K562 (cell line): ENCODE results near the gene NEU1. TPM values are rescaled to one million over a fixed set of nuclear protein-coding genes. Genes with fewer than 3 reads are reported as not detected.

Experiments used
- CEBPG ChIP-seq, 3 experiments: fragments of 200-800 bp in 1 of 3; sonication (Bioruptor generic) in 1 of 3; sonication (generic) in 1 of 3; formaldehyde crosslinking in 1 of 3; IDR thresholded peaks in 2 of 3; conservative IDR thresholded peaks in 1 of 3; 2 replicates each; pipeline versions ENCODE4 v1.6.1 to v1.8.0; 2016 to 2022; ENCODE audit warnings: missing compliant biosample characterization in 2 of 3, missing genetic modification characterization in 2 of 3, mild to moderate bottlenecking in 1 of 3, missing genetic modification reagents in 1 of 3
- CHD1 ChIP-seq: fragments of 200-600 bp; sonication (generic); IDR thresholded peaks from one replicate; pipeline ENCODE4 v1.6.1; 2012; ENCODE audit warnings: mild to moderate bottlenecking, moderate library complexity, low read length, inconsistent platforms
- CSDE1 ChIP-seq, 2 experiments: fragments of 450-650 bp; IDR thresholded peaks; 2 replicates each; pipeline ENCODE4 v1.6.1; 2016; ENCODE audit warnings: mild to moderate bottlenecking in 1 of 2
- CTBP1 ChIP-seq: fragments of 450-650 bp; IDR thresholded peaks from 2 replicates; pipeline ENCODE4 v1.6.1; 2016; ENCODE audit warnings: borderline replicate concordance
- GTF2B ChIP-seq: IDR thresholded peaks from 2 replicates; pipeline ENCODE4 v1.6.1; 2011; ENCODE audit not compliant: insufficient read length; ENCODE audit errors: extremely low read depth
- HMGN3 ChIP-seq: IDR thresholded peaks from 2 replicates; pipeline ENCODE4 v1.6.1; 2011; ENCODE audit warnings: borderline replicate concordance, low read depth, mild to moderate bottlenecking, mixed read lengths, low read length; ENCODE audit not compliant: insufficient read length; ENCODE audit errors: extremely low read depth
- HNRNPL ChIP-seq: fragments of 200-400 bp; formaldehyde crosslinking; IDR thresholded peaks from 2 replicates; pipeline ENCODE4 v1.6.1; 2017; ENCODE audit warnings: low read depth, mild to moderate bottlenecking, low read length
- POLR2AphosphoS2 ChIP-seq: IDR thresholded peaks from 2 replicates; pipeline ENCODE4 v1.6.1; 2012; ENCODE audit warnings: low read length, improper control_type of control experiment
- PRMT5 ChIP-seq: sonication (generic); formaldehyde crosslinking; IDR thresholded peaks from 2 replicates; pipeline ENCODE4 v1.5.0; 2020; ENCODE audit warnings: missing genetic modification reagents
- RAD51 ChIP-seq: fragments of 450-650 bp; IDR thresholded peaks from 2 replicates; pipeline ENCODE4 v1.7.1; 2016; ENCODE audit warnings: low read depth, mild to moderate bottlenecking, borderline replicate concordance
- RBBP5 ChIP-seq: fragments of 200-600 bp; sonication (generic); IDR thresholded peaks from 2 replicates; pipeline ENCODE4 v1.6.1; 2012; ENCODE audit warnings: borderline replicate concordance, mild to moderate bottlenecking, low read length, control low read depth, inconsistent platforms; ENCODE audit not compliant: insufficient read depth, poor library complexity, severe bottlenecking
- RHOXF2B ChIP-seq: fragments of 250-450 bp; sonication (Bioruptor Pico); conservative IDR thresholded peaks from 2 replicates; pipeline ENCODE4 v1.5.1; 2021
- TGIF2 ChIP-seq: sonication (generic); formaldehyde crosslinking; IDR thresholded peaks from 2 replicates; pipeline ENCODE4 v1.8.1; 2022; ENCODE audit warnings: mild to moderate bottlenecking, missing genetic modification reagents, moderate library complexity
- THAP12 ChIP-seq: fragments of 250-450 bp; sonication (Bioruptor Pico); IDR thresholded peaks from 2 replicates; pipeline ENCODE4 v1.9.0; 2021; ENCODE audit warnings: mild to moderate bottlenecking, inconsistent platforms
- ZNF133 ChIP-seq: fragments of 250-450 bp; sonication (Bioruptor Pico); IDR thresholded peaks from 2 replicates; pipeline ENCODE4 v1.4.0; 2020; ENCODE audit warnings: mild to moderate bottlenecking
- ZNF274 ChIP-seq: IDR thresholded peaks from 2 replicates; pipeline ENCODE4 v1.6.1; 2011; ENCODE audit warnings: low read depth, mild to moderate bottlenecking, low read length, moderate library complexity, borderline replicate concordance
- ZNF347 ChIP-seq: fragments of 450-650 bp; formaldehyde crosslinking; IDR thresholded peaks from 2 replicates; pipeline ENCODE4 v1.4.0; 2020; ENCODE audit warnings: low read depth, mild to moderate bottlenecking, moderate library complexity
- ZNF583 ChIP-seq: fragments of 250-450 bp; sonication (Bioruptor Pico); IDR thresholded peaks from 2 replicates; pipeline ENCODE4 v1.4.0; 2020
- ZNF785 ChIP-seq: fragments of 250-450 bp; sonication (Bioruptor Pico); IDR thresholded peaks from 2 replicates; pipeline ENCODE4 v1.4.0; 2020; ENCODE audit warnings: mild to moderate bottlenecking
- ZNF830 ChIP-seq: fragments of 250-450 bp; sonication (Bioruptor Pico); IDR thresholded peaks from 2 replicates; pipeline ENCODE4 v1.5.0; 2021; ENCODE audit warnings: mild to moderate bottlenecking
- polyA plus RNA-seq, 8 experiments: library from polyadenylated mRNA; depleted of rRNA in 4 of 8; stranded (reverse) in 5 of 8; unstranded in 3 of 8; fragments of >200 nt; fragmentation: Nextera tagmentation in 2 of 8; fragmentation: Illumina TruSeq in 1 of 8; extraction: Ambion mirVana in 2 of 8; extraction: Trizol in 1 of 8; gene quantifications; 2 replicates each; pipeline versions ENCODE4 v1.2.1 to v1.2.3, GENCODE V29; 2011 to 2014; ENCODE audit warnings: inconsistent platforms in 1 of 8, missing spikeins in 1 of 8
- total RNA-seq, 7 experiments: library from RNA; depleted of rRNA in 6 of 7; stranded (reverse); fragments of >200 nt in 6 of 7; fragmentation: Illumina TruSeq in 2 of 7; extraction: Trizol in 2 of 7; gene quantifications; 2 replicates each; pipeline versions ENCODE4 v1.2.1 to v1.2.3, GENCODE V29; 2011 to 2021; ENCODE audit warnings: low replicate concordance in 1 of 7
- TF ChIP-seq, protein P1 (sequence below): sonication (generic); formaldehyde crosslinking; IDR thresholded peaks from 2 replicates; pipeline ENCODE4 v1.8.1; 2023; ENCODE audit warnings: mild to moderate bottlenecking, missing genetic modification reagents
- TF ChIP-seq, protein P2 (sequence below): fragments of 250-450 bp; sonication (Bioruptor Pico); IDR thresholded peaks from 2 replicates; pipeline ENCODE4 v1.5.1; 2021; ENCODE audit warnings: mild to moderate bottlenecking

NEU1 gene
- total and polyA plus RNA-seq, 9 of the 15 experiments (the other 6 are each of a cell fraction or from before 2014, with no cell fraction given), result 14.8 to 67.8 (median 51.0) TPM

DNA sequence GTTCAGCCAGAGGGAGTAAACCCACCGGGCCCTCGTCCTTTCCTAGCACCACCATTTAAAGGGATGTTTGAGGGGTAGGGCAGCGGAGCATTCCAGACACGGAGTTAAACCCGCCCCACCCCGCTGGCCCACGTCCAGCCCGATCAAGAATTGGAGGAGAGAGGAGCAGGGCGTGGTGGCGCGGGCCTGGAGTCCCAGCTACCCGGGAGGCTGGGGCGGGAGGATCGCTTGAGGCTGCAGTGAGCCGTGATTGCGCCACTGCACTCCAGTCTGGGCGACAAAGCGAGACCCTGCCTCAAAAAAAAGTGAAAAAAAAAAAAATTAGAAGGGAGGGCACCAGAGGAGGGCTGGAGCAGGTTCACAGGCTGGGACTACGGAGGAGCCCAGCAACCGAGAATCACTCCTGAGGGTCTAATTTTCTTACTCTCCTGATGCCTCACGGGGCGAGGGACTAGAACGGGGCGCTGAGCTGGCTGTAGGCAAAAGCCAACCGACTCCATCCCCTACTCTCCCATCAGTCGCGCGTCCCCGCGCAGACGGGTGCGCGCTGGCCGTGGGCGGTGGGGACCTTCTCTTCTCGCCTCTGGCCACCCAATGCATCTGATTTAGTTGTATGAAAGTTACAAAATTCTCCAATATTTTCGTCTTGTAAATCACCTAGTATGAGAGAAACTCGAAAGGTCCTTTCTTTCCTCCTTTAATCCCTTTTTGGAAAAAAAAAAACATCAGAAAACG lies 41.2 kb downstream of the NEU1 start (continued):
- no peak for TF ChIP-seq CTBP1
- no peak for TF ChIP-seq ZNF785 (CRISPR knock-in tag)
- TF ChIP-seq ZNF830 (CRISPR knock-in tag), result no peak
- TF ChIP-seq RAD51, result no peak
- TF ChIP-seq TGIF2 (CRISPR knock-in tag), result no peak
- TF ChIP-seq THAP12 (CRISPR knock-in tag), result 0 out of 2 replicates have a peak, but pooled peaks have one; percentile 38
- 0 out of 2 replicates have a peak, but pooled peaks have one; percentile 40 for TF ChIP-seq ZNF583 (CRISPR knock-in tag)
- TF ChIP-seq HMGN3, result peak; percentile 86
- TF ChIP-seq POLR2AphosphoS2, result no peak
- TF ChIP-seq PRMT5 (CRISPR knock-in tag), result no peak
- TF ChIP-seq GTF2B, result no peak
- no peak for TF ChIP-seq ZNF347
- TF ChIP-seq, protein P1, sequence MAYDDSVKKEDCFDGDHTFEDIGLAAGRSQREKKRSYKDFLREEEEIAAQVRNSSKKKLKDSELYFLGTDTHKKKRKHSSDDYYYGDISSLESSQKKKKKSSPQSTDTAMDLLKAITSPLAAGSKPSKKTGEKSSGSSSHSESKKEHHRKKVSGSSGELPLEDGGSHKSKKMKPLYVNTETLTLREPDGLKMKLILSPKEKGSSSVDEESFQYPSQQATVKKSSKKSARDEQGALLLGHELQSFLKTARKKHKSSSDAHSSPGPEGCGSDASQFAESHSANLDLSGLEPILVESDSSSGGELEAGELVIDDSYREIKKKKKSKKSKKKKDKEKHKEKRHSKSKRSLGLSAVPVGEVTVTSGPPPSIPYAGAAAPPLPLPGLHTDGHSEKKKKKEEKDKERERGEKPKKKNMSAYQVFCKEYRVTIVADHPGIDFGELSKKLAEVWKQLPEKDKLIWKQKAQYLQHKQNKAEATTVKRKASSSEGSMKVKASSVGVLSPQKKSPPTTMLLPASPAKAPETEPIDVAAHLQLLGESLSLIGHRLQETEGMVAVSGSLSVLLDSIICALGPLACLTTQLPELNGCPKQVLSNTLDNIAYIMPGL (CRISPR knock-in tag), result peak; percentile 43; the same call in 1 of the 2 replicates
- TF ChIP-seq CSDE1 (IDR thresholded peaks at IDR 0.05), result no peak
- TF ChIP-seq CEBPG (CRISPR knock-in tag; IDR thresholded peaks at IDR 0.05), result peak; percentile 65
- TF ChIP-seq CEBPG (tag; conservative IDR thresholded peaks at IDR 0.05 in 1 of 2, IDR thresholded peaks at IDR 0.05 in 1 of 2), result peak; percentile 69 to 70
- no peak for TF ChIP-seq ZNF274
- no peak for TF ChIP-seq ZNF133
- TF ChIP-seq RBBP5, result peak; percentile 86
- TF ChIP-seq, protein P2, sequence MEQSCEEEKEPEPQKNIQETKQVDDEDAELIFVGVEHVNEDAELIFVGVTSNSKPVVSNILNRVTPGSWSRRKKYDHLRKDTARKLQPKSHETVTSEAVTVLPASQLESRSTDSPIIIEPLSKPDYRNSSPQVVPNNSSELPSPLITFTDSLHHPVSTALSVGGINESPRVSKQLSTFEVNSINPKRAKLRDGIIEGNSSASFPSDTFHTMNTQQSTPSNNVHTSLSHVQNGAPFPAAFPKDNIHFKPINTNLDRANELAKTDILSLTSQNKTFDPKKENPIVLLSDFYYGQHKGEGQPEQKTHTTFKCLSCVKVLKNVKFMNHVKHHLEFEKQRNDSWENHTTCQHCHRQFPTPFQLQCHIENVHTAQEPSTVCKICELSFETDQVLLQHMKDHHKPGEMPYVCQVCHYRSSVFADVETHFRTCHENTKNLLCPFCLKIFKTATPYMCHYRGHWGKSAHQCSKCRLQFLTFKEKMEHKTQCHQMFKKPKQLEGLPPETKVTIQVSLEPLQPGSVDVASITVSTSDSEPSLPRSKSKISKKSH (CRISPR knock-in tag), result no peak
- TF ChIP-seq CHD1, result peak; percentile 96
- TF ChIP-seq RHOXF2B, result no peak; the same call in 1 of the 2 replicates
- no peak for TF ChIP-seq HNRNPL
